Stimulated activated CD4-positive, alpha-beta T cell treated with anti-CD3 and anti-CD28 coated beads, Interleukin-1b, Interleukin-23, amount 100 ng/mL, for 4 hours (primary cell): ENCODE results near the gene CREG1.
"Not testable (repeated sequence)": the region's sequence is repeated elsewhere in the genome, so short reads cannot be mapped to it uniquely, and the experiment has no call there.

Experiments used
- DNase-seq, 2 donors: peaks; one replicate each; pipeline ENCODE4 v3.0.0-alpha.2; 2020; ENCODE audit warnings: low read depth in 2 of 2

The CREG1 gene

DNA sequence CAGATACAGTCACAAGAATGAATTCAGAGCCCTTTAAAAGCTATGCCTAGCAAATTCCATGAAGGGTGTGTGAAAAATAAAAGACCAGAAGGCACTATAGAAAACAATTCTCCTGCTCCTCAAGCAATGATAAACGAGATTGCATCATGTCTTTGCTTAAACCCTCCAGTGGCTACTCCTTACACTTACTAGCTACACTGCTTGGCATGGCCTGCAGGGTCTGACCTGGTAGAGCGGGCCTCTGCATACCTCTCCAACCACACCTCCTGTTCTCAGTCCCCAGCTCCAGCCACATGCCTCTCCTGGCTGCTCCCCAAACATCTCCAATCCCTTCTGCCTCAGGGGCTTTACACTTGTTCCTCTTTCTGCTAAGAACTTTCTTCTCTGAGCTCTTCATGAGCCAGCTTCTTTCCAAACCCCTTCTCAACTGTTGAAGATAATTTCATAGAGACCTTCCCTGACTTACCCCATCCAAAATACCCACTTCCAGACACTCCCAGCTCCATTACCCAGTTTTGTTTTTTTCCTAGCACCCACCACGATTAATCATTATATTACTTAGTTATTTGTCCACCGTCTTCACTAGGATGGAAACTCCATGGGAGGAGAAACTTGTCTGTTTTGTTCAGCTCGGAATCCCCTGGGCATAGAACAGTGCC is 11.2 kb upstream of the CREG1 start:
- no peak for DNase-seq

- no peak for DNase-seq
Observed at GRCh38 chr1:167563579-167564246, 10.2 kb upstream of the CREG1 start.

- DNase-seq: no peak
Observed at GRCh38 chr1:167562702-167563101, 9.1 kb upstream of the CREG1 start.

- DNase-seq: no peak
Observed at GRCh38 chr1:167561753-167562152, 8.2 kb upstream of the CREG1 start.

GRCh38 chr1:167555971-167556714 is 2.6 kb upstream of the CREG1 start:
- DNase-seq: peak; percentile 48 to 69

GRCh38 chr1:167555072-167555471 is 1.5 kb upstream of the CREG1 start:
- not testable (repeated sequence) for DNase-seq

DNA sequence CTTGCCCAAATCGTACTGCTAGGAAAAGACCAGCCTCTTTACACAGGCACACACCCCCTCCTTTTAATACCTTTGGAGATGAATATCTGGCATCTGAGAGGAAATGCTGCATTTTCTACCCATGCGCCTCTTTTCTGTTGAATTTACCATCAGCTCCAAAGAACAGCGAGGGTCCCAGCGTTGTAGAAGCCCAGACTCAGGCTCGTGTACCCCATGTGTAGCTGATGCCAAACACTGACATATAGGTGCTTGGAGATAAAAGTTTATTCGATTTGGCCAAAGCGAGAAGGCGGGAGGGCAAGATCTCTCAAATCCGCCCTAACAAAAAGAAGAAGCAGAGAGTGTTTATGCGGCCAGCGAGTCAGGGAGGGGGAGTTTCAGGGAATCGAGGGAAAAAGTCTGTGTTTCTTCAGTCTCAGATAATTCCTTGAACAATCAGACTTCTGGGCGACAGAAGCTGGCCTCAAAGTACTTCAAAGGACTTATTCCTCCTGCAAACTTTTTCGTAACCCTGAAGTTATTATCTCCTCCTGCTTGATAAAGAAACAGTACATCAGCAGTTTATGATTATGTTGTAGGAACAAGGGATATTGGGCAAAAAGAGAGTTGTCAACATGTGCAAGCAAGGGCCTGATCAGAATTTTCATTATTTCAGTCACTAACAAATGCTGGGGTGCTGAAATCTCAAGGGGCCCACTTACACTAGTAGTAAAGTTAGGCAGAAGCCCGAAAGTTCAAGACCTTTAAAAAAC is 642 bp upstream of the CREG1 start:
- no peak for DNase-seq

DNA sequence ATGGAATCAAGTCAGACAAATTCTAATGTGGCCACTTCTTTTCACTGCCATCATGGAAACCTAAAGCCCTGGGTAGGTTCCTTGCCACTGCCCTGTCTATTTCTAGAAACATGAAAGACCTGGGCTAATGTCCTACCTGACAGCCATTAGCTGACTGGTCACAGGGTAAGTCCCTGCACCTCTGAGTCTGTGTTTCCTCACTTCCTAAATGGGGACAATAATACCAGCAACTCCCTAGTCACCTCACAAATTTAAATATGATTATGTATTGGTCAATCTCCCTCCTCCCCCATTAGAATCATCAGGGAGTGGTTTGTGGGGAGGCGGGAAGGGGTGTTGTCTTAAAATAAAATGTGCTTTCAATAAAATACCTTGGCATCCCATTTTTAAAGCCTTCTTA is 2.2 kb downstream of the CREG1 start:
- DNase-seq: no peak

DNA sequence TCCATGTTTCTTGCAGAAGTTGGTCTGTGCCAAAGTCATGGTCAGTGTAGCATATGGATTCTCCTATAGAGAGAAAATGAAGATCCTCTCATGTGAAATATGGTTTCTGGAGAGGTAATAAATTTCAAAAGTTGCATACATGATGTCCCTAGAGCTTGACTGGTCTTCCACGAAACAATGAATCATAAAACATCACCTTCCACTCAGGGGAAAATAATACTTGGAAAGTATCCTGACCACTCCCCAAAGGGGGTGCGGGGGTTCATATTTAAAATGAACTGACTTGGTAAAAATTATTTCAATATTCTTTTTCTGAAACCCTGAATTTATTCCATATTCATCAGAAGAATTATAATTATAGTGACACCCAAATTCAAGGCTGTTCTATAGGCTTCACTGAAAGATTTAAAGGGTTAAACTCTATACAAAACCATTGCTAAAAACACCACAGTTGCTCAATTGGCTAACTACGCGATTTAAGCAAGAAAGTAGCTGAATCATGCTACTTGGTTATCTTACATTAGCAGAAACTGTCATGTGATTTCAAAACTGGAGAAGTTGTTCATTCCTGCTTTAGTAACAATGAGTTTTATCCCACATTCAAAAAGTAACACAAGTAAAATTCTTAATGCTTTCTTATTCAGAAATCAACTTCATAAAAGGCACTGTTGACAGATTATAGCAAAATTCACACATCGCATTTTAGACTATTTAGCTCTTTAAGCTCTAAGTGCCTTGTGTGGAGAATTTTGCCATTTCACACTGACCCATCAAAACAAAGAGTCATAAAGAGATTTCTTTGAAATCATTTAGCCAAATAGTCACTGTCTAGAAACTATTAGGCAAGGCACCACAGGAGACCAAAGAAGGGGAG is 5.3 kb downstream of the CREG1 start:
- no peak for DNase-seq

DNA sequence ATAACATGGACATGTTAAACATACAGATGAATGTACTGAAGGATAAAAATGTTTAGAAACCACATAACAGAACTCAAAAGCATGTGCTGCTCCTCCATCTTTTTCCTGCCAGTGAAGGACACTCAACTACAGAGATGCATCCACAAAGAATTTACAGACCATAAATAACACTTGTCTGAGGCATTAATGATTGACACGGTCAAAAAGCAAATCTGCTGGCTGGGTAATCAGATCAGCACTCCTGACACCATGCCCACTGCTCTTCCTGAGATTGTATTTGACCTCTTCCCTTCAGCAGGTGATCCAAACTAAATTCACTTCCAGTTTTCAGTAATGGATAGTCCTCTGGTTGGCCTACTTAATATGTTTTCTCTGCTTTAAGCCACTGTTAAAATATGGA is 6.6 kb downstream of the CREG1 start:
- DNase-seq: no peak

DNA sequence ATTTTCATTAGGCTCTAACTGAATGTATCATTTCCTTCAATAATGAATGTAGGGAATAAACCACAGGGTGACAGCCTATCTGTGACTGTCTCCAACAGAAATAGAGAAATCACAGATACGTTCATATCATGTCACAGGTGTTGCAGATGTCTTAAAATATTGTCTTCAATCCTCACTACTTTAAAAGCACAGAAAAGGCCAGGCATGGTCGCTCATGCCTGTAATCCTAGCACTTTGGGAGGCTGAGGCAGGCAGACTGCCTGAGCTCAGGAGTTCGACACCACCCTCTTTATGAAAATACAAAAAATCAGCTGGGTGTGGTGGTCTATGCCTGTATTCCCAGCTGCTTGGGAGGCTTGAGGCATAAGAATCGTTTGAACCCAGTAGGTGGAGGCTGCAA is 8.2 kb downstream of the CREG1 start:
- DNase-seq: no peak

- DNase-seq: no peak
Observed at GRCh38 chr1:167544447-167545093, 9.0 kb downstream of the CREG1 start.

DNA sequence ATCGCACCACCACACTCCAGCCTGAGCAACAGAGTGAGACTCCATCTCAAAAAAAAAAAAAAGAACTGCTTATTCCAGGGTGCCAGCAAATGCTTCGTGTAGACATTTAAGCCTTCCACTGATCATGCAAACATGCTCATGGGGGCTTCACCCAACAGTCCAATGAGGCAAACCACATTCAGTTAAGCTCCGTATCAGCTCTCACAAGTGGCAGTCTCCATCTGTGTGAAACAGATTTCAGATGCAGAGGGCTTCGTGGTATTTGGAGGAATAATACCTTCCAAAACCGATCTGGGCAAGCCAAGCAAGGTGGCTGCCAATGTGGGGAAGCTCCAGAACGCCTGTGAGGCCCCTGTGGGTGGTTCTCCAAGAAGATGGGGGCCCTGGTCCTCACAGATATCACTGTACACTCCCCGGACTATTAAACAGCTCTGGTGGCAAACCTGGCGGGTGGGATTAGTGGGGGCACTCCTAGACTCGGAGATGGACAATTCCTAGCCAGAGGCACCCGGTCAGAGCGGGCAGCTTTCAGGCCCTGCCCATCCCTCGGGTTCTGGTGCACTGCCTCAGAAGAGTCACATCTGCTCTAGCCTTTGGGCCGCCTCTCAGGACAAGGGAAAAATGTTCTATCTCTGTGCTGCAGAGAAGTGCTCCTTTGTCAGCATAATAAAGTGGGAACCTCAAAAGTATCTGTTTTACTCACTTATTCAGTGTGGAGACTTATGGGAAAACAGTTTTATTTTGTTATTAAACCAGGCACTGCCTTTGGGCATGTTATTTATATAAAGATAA is 10.2 kb downstream of the CREG1 start:
- no peak for DNase-seq

GRCh38 chr1:167542109-167543032 is 11.2 kb downstream of the CREG1 start:
- no peak for DNase-seq

GRCh38 chr1:167541610-167542009 is 12.0 kb downstream of the CREG1 start:
- DNase-seq: no peak

DNA sequence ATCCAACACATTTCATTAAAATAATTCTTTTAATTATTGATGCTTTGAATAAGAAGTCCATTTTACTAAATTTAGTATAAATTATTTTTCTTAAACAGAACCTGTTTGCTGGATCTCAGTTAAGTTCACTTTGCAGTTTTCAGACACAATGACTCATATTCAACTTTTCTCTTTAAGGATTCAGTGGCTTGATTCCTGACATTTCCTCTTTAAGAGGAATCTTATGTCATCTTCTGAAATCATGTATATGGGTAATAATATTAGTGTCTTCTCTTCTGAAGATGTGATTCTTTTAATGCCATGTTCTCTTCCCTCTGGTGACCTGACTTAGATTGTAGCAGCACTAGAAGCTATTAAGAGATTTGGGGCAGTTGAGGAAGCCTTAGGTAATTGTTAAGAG is 12.6 kb downstream of the CREG1 start:
- DNase-seq: no peak

GRCh38 chr1:167538657-167539056 is 14.9 kb downstream of the CREG1 start:
- no peak for DNase-seq

DNA sequence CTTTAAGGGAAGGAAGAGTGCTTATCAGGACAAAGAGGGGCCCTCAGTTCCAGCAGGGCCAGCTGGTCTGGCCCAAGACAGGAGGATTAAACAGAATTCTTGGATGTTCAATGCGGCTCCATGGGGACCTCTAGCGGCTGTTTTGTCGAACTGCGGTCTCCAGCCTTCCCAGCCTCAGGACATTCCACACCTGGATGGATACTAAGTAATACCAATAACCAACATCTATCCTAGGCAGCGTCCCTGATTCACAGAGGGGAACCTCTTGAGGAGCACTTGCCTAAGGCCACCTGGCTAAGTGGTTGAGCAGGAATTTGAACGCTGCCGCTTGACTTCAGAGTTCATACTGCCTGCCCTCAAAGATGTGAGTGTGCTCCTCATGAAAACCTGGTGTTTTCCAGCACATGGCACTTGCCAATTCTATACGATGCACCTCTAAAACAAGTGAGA is 19.7 kb downstream of the CREG1 start:
- DNase-seq: peak; percentile 50 to 59
